Placental pericyte (primary cell): ENCODE results near the gene UGT2A1. TPM values are rescaled to one million over a fixed set of nuclear protein-coding genes. Genes with fewer than 3 reads are reported as not detected.

Experiments used
- small RNA-seq: library from RNA; depleted of rRNA; stranded (forward); fragments of <200 nt; gene quantifications from one replicate; pipeline ENCODE3, GENCODE V24; 2012; ENCODE audit warnings: low replicate concordance
- total RNA-seq: library from RNA; depleted of rRNA; stranded (reverse); fragments of >200 nt; gene quantifications from 2 replicates; pipeline ENCODE4 v1.2.3, GENCODE V29; 2012

Gene UGT2A1
- total RNA-seq: not detected in 2 replicates

DNA sequence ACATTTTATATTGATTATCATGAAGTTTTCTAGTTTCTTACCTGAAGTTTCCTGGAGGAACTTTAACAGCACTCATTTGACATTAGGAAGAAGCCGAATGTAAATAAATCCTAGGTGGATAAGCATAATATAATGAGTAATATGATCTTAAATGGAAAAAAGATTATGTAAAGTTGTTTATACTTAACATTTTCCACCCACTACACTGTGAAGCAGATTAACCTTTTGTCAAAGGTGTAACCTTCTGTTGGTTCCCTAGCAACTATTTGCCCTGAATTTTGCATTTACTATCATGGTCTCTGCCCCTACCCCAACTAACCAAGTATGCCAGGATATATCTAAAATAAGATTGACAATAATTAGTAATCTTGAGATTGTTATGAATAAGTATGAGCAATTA, at the start of gene UGT2A1:
TSS of gene UGT2A1 (minus strand) at position 101 of the 400 bp plus-strand sequence. CDS start 5,603 bp downstream, outside the sequence.

DNA sequence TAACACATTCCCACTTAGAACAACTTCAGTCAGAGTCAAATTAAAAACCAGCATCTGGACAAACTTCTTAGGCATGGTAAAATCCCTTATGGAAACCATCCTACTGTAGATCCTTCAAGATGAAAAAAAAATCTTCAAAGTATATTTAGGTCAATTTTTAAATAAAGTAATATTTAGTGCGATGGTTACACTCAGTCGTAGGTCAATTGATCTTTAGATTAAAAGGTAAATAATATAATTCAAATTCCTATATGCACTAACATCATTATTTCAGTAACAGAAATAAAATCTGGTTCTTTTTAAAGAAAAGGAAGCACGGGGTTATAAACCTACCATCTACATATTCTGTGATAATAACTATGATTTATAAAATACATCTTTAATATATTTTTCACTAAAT, 13.5 kb downstream of the UGT2A1 start, which contains the start of gene UGT2A2:
TSS of gene UGT2A2 (minus strand) at position 101 of the 400 bp plus-strand sequence. CDS start at position 99, 2 bp downstream.

Small RNA genes within 50 kb of the gene (small RNA-seq; reads per million reads assigned to genes)
- gene UGT2A2: not detected

Other genes with a start within 250 kb of the UGT2A1 start
- gene UGT2B4, start 157.3 kb downstream of the UGT2A1 start, total RNA-seq: 0.14 TPM in 1 of 2 replicates, not detected in the other
- gene UGT2A2, start 13.6 kb downstream of the UGT2A1 start, total RNA-seq: not detected in 2 replicates
- gene SULT1B1, start 107.4 kb upstream of the UGT2A1 start, total RNA-seq: not detected in 2 replicates
- not detected in 2 replicates for gene SULT1E1, start 206.9 kb upstream of the UGT2A1 start, total RNA-seq